ENCODE results near the gene EFCAB8. TPM values are rescaled to one million over a fixed set of nuclear protein-coding genes. Genes with fewer than 3 reads are reported as not detected.

EFCAB8 gene
- total and polyA plus RNA-seq, 7 donors, result 0.03 to 0.08 (median 0.04) TPM; not detected in 4

DNA sequence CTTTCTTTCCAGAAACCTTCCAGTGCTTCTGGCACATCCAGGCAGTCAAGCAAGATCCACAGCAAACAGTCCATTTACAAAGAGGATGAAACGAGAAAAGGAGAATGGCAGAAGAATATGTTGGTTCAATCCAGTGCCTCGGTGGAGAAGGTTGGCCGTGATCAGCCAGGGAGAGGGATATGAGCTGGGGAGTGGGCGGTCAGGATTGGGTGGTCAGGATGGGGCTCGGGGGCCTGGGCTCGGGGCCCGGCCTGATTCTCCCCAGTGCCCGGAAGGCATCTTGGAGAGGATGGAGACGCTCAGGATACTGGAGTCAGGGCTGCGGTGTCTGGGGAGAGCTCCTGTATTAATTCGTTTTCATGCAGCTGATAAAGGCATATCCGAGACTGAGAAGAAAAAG is 61.3 kb downstream of the EFCAB8 start:
- WGBS, 3 donors, result 87 to 91% (median 89%) methylated on average over 12 of the region's 12 CpGs
- Histone ChIP-seq H3K27me3 (ENCODE audit: insufficient read depth in 3 of 3, low read length in 2 of 3) (no peaks in the 10 kb centered on the region), H3K9me3 (peaks cover 7% of the 10 kb centered on the region), H3K36me3 (ENCODE audit: insufficient read depth in 1 of 2, low read depth in 1 of 2) (no peaks in the 10 kb centered on the region), H3K27ac (no peak overlapping the region), H3K4me3 (no peak overlapping the region), H3K4me1 (no peaks in the 10 kb centered on the region)
- ATAC-seq, result no peak
- intact Hi-C loops (cut with DNase I), result no loop called here
- TF ChIP-seq CTCF (IDR thresholded peaks at IDR 0.05), result no peak
- DNase-seq, result no peak

GRCh38 chr20:32920530-32921298 is 62.0 kb downstream of the EFCAB8 start:
- Histone ChIP-seq H3K9me3 (peaks cover 4% of the 10 kb centered on the region), H3K4me1 (no peaks in the 10 kb centered on the region), H3K27ac (no peak overlapping the region), H3K36me3 (ENCODE audit: insufficient read depth in 1 of 2, low read depth in 1 of 2) (no peaks in the 10 kb centered on the region), H3K4me3 (no peak overlapping the region), H3K27me3 (ENCODE audit: insufficient read depth in 3 of 3, low read length in 2 of 3) (no peaks in the 10 kb centered on the region)
- DNase-seq (no peak), ATAC-seq (no peak)
- no peak for TF ChIP-seq CTCF (IDR thresholded peaks at IDR 0.05)
- 76 to 82% (median 81%) methylated on average over 6 of the region's 6 CpGs for WGBS, 3 donors
- intact Hi-C loops (cut with DNase I), result no loop called here

GRCh38 chr20:32922466-32922865 is 63.7 kb downstream of the EFCAB8 start:
- no peak for TF ChIP-seq CTCF (IDR thresholded peaks at IDR 0.05)
- intact Hi-C loops (cut with DNase I), result no loop called here
- no peak for ATAC-seq

GRCh38 chr20:32924781-32925180 is 66.1 kb downstream of the EFCAB8 start:
- Histone ChIP-seq H3K27ac (no peak overlapping the region), H3K36me3 (ENCODE audit: insufficient read depth in 1 of 2, low read depth in 1 of 2) (no peaks in the 10 kb centered on the region), H3K9me3 (no peaks in the 10 kb centered on the region), H3K4me3 (no peak overlapping the region), H3K27me3 (ENCODE audit: insufficient read depth in 3 of 3, low read length in 2 of 3) (no peaks in the 10 kb centered on the region), H3K4me1 (no peaks in the 10 kb centered on the region)
- no peak for TF ChIP-seq CTCF (IDR thresholded peaks at IDR 0.05)
- 93 to 100% (median 94%) methylated on average over 1 of the region's 1 CpG for WGBS, 3 donors
- intact Hi-C loops (cut with DNase I), result no loop called here
- DNase-seq (no peak), ATAC-seq (no peak)

More at GRCh38 chr20:32922466-32922865, 63.7 kb downstream of the EFCAB8 start:
- Histone ChIP-seq H3K4me3 (no peak overlapping the region), H3K27me3 (ENCODE audit: insufficient read depth in 3 of 3, low read length in 2 of 3) (no peaks in the 10 kb centered on the region), H3K9me3 (no peaks in the 10 kb centered on the region), H3K27ac (no peak overlapping the region), H3K4me1 (no peaks in the 10 kb centered on the region), H3K36me3 (ENCODE audit: insufficient read depth in 1 of 2, low read depth in 1 of 2) (no peaks in the 10 kb centered on the region)
- WGBS, 3 donors, result 76 to 88% (median 78%) methylated on average over 3 of the region's 3 CpGs
- no peak for DNase-seq
